ENCODE results near the gene GAS5.
"Not testable (repeated sequence)": the region's sequence is repeated elsewhere in the genome, so short reads cannot be mapped to it uniquely, and the experiment has no call there.

Gene GAS5

GRCh38 chr1:173869021-173869359, 1.2 kb upstream of the GAS5 start:
- DNase-seq (ENCODE audit: low spot score), result no peak

- DNase-seq (ENCODE audit: low spot score), result peak; percentile 96
Measured at GRCh38 chr1:173868266-173869020, 654 bp upstream of the GAS5 start, which contains the start of gene ZBTB37. Gene ZBTB37, plus strand, starts transcription at chr1:173868380. Its CDS starts 1,846 bp downstream, at chr1:173870226.

DNA sequence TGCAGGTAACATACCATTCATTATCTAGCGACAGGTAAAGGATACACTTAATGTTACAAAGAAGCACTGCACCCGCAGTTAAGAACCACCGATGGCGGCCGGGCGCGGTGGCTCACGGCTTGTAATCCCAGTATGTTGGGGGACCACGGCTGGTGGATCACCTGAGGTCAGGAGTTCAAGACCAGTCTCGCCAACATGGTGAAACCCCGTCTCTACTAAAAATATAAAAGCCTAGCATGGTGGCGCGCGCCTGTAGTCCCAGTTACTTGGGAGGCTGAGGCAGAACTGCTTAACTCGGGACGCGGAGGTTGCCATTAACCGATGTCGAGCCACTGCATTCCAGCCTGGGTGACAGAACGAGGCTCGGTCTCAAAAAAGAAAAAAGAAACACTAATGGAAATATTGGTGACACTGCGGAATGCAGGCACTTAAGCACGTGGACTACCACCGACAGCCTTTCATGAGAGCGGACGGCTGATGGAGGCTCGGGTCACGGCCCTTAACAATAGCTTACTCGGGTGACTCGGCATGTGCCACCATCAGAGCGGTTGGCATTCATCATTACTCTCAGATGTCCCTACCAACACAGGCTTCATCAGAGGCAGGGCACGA, 542 bp downstream of the GAS5 start:
- no peak for DNase-seq (ENCODE audit: low spot score)

DNA sequence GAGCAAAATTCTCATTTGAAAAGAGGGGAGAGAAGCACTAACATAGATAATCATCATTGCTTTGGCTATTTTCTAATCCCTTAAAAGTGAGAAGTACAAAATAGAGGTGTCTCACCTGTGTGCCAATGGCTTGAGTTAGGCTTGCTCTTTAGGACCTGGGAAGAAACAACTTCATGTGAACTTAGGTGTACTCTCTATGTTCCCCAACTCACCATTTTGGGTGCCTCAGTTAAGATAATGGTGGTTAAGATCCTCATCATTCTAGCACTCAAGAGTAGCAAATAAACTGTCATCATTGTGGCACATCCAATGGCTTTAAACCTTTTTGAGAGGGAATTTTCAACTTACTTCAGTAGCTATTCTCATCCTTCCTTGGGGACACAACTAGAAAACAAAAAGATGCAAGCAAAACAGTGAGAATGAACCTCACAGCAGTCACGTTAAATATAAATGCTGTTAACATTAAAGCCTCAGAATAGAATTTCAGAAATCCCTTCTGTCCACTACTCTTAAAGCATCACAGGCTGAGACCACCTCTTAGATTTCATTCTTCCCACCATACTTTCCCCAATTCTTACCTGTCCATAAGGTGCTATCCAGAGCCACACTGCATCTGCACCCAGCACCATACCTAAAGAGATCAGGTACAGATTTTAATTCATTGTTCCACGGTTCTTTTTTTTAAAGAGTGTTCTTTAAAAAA, 1.2 kb downstream of the GAS5 start:
- peak; percentile 28 for DNase-seq (ENCODE audit: low spot score)

DNA sequence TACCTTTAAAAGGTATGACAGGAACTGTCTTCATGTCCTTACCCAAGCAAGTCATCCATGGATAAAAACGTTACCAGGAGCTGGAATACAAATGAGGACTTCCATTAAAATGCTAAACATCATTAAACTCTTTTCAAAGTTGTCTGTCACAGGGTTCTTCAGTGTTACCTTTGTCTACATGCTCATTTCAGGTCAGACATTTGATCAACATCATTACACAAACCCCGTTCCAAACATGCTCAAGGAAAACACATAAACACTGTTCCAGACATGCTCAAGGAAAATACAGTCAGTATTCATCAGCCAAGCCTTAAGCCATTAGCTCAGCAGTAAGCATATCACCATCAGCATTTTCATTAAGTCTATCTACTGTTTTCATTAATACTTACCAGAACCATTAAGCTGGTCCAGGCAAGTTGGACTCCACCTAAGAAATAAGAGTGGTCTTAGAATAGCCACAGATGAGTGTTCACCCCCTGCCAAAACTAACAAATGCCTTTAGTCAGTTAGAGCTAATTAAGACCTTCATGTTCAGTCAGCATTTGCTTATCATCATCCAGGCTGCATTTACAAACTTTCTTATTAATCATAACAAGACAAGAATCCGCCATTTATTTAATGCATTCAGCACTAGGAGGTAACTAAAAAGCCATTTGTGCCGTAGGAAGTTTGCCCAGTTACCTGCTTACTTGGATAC, 2.2 kb downstream of the GAS5 start:
- DNase-seq (ENCODE audit: low spot score), result peak; percentile 29

GRCh38 chr1:173864179-173864867, 3.5 kb downstream of the GAS5 start:
- DNase-seq (ENCODE audit: low spot score), result peak; percentile 28

- DNase-seq (ENCODE audit: low spot score), result no peak
Measured at GRCh38 chr1:173863224-173864161, 4.3 kb downstream of the GAS5 start.

GRCh38 chr1:173862769-173863223, 5.0 kb downstream of the GAS5 start:
- DNase-seq (ENCODE audit: low spot score), result no peak

- DNase-seq (ENCODE audit: low spot score), result peak; percentile 54
Measured at GRCh38 chr1:173862146-173862768, 5.5 kb downstream of the GAS5 start.

DNA sequence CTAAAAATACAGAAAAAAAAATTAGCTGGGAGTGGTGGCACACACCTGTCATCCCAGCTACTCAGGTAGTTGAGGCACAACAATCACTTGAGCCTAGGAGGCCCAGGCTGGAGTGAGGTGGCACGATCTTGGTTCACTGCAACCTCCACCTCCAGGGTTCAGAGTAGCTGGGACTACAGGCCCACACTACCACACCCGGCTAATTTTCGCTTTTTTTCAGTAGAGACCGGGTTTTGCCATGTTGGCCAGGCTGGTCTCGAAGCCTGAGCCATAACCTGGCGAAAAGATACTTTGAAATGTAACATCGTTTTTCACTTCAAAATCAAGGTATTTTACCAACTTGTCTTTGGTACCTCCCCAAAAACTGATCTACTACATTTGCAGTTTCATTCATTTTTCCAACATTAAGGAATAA, 6.1 kb downstream of the GAS5 start:
- peak; percentile 51 for DNase-seq (ENCODE audit: low spot score)

DNA sequence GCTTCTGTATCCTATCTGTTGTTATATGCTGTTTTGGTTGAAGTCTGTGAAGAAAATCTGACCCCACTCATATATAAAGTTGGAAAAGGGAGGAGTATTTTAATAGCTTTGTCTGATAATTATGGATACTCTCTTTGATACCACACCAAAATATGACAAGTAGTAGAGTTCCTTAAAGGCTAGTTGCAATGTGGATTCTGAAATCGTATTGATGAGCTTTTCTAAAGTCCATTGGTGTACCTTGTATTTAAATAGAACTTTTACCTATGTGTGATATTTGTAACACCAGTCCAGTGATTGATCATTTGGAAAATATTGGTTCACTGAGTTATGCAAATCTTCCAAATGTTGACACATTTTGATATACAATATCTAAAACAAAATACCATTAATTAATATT, 7.7 kb downstream of the GAS5 start:
- DNase-seq (ENCODE audit: low spot score), result no peak

GRCh38 chr1:173859547-173859946, 8.2 kb downstream of the GAS5 start:
- DNase-seq (ENCODE audit: low spot score), result not testable (repeated sequence)

GRCh38 chr1:173857363-173857917, 10.3 kb downstream of the GAS5 start:
- no peak for DNase-seq (ENCODE audit: low spot score)

GRCh38 chr1:173856903-173857302, 10.9 kb downstream of the GAS5 start:
- no peak for DNase-seq (ENCODE audit: low spot score)

- DNase-seq (ENCODE audit: low spot score), result no peak
Measured at GRCh38 chr1:173856014-173856413, 11.8 kb downstream of the GAS5 start.

DNA sequence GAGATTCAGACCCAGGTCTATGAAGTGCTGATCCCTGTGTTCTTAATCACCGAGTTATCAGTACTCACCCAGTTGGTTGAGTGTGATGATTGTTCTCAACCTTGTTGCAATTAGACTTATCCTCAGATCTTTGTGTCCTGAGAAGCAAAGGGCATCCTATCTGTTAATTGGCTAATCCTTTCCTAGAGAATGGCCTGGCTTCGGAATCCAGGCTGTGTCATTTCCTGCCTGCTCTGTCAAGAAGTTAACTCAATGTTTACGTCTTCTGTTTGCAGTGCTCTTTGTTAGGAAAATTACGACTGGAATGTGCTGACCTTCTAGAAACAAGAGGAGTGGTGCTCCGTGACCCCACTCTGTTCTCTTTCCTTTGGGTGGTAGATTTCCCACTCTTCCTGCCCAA, 14.7 kb downstream of the GAS5 start:
- no peak for DNase-seq (ENCODE audit: low spot score)

DNA sequence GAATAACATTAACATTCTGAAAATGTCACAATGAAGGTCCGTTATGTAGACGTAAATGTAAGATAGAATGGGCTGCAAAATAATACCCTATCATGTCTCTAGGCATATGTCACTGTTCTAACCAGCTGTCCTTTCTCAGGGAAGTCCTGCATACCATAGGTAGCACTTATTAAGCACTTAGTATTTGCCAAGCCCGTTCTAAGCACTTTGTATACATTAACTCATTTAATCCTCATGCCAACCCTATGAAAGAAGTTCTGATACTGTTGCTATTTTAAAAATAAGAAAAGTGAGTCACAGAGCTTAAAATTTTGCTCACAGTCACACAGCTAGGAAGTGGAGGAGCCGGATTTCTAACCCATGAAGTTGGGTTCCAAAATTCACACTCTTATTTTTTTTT, 15.7 kb downstream of the GAS5 start:
- no peak for DNase-seq (ENCODE audit: low spot score)

DNA sequence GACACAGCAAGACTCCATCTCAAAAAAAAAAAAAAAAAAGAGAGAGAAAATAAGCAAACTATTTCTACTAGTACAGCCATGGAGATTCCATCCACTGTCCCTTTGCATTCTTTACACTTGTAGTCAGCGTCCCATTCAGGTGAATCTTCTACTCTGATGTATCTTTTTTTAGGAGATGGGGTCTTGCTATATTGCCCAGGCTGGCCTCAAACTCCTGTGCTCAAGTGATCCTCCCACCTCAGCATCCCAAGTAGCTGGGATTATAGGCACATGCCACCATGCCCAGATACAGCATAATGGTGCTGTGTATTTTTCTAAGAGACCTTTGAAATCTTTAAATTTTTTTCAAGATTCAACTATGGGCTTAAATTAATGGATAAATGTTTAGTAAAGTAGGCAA, 35.0 kb downstream of the GAS5 start:
- DNase-seq (ENCODE audit: low spot score), result no peak

GRCh38 chr1:173827611-173828010, 40.2 kb downstream of the GAS5 start:
- no peak for DNase-seq (ENCODE audit: low spot score)
